ENCODE results near the gene RGS6.
A peak's percentile ranks its signal among the peaks of the same experiment; 100 is the strongest.

RGS6 gene

GRCh38 chr14:72607386-72608130 is 675.3 kb downstream of the RGS6 start:
- DNase-seq (ENCODE audit: low read depth), result no peak

GRCh38 chr14:72608391-72609204 is 676.4 kb downstream of the RGS6 start:
- peak; percentile 72 for DNase-seq (ENCODE audit: low read depth)

- no peak for DNase-seq (ENCODE audit: low read depth)
Observed at GRCh38 chr14:72609205-72609916, 677.1 kb downstream of the RGS6 start.

- DNase-seq (ENCODE audit: low read depth), result no peak
Observed at GRCh38 chr14:72610096-72610830, 678.0 kb downstream of the RGS6 start.

- DNase-seq (ENCODE audit: low read depth), result no peak
Observed at GRCh38 chr14:72610831-72611200, 678.6 kb downstream of the RGS6 start.

- DNase-seq (ENCODE audit: low read depth), result no peak
Observed at GRCh38 chr14:72611506-72611905, 679.3 kb downstream of the RGS6 start.

GRCh38 chr14:72612041-72612440 is 679.8 kb downstream of the RGS6 start:
- no peak for DNase-seq (ENCODE audit: low read depth)

GRCh38 chr14:72613231-72613974 is 681.2 kb downstream of the RGS6 start:
- DNase-seq (ENCODE audit: low read depth), result no peak

GRCh38 chr14:72613975-72614319 is 681.7 kb downstream of the RGS6 start:
- no peak for DNase-seq (ENCODE audit: low read depth)

- DNase-seq (ENCODE audit: low read depth), result no peak
Observed at GRCh38 chr14:72614365-72614764, 682.1 kb downstream of the RGS6 start.

GRCh38 chr14:72614891-72615415 is 682.7 kb downstream of the RGS6 start:
- no peak for DNase-seq (ENCODE audit: low read depth)

GRCh38 chr14:72615451-72616121 is 683.4 kb downstream of the RGS6 start:
- no peak for DNase-seq (ENCODE audit: low read depth)
